GM23338 (cell line): ENCODE results near the gene CABLES1. TPM values are rescaled to one million over a fixed set of nuclear protein-coding genes. Genes with fewer than 3 reads are reported as not detected.

Experiments
- ATAC-seq: fragments of 200-7000 bp; cut with Tn5 transposase; 3 replicates; pipeline ENCODE4 v1.9.1; 2020
- DNase-seq: peaks from one replicate; pipeline ENCODE4 v3.0.0-alpha.2; 2015; ENCODE audit warnings: low spot score
- H2AFZ ChIP-seq: fragments of 200-600 bp; sonication (generic); 2 replicates; pipeline ENCODE4 v1.8.0; 2016; ENCODE audit warnings: antibody characterized with exemption, mild to moderate bottlenecking, moderate library complexity
- H3F3A ChIP-seq: fragments of 200-600 bp; sonication (generic); replicated peaks from 2 replicates; pipeline ENCODE4 v1.8.0; 2017; ENCODE audit warnings: antibody characterized with exemption, mixed run types, low read depth
- H3K27ac ChIP-seq: fragments of 200-600 bp; sonication (generic); 2 replicates; pipeline ENCODE4 v1.6.1; 2016; ENCODE audit warnings: low read depth
- H3K27me3 ChIP-seq: fragments of 200-600 bp; sonication (generic); 2 replicates; pipeline ENCODE4 v1.8.0; 2016; ENCODE audit warnings: mild to moderate bottlenecking, mixed run types, moderate library complexity; ENCODE audit not compliant: insufficient read depth
- H3K36me3 ChIP-seq: fragments of 200-600 bp; sonication (generic); 2 replicates; pipeline ENCODE4 v1.8.0; 2016; ENCODE audit warnings: mild to moderate bottlenecking; ENCODE audit not compliant: insufficient read depth
- H3K4me1 ChIP-seq: fragments of 200-600 bp; sonication (generic); 2 replicates; pipeline ENCODE4 v1.8.0; 2016; ENCODE audit warnings: mild to moderate bottlenecking, moderate library complexity; ENCODE audit not compliant: insufficient read depth
- H3K4me2 ChIP-seq: fragments of 200-600 bp; sonication (generic); 2 replicates; pipeline ENCODE4 v1.7.1; 2017; ENCODE audit warnings: mixed run types
- H3K4me3 ChIP-seq: fragments of 200-600 bp; sonication (generic); 2 replicates; pipeline ENCODE4 v1.6.1; 2016; ENCODE audit warnings: mixed run types
- H3K79me2 ChIP-seq: fragments of 200-600 bp; sonication (generic); replicated peaks from 2 replicates; pipeline ENCODE4 v1.8.0; 2017; ENCODE audit warnings: mild to moderate bottlenecking; ENCODE audit not compliant: insufficient read depth
- H3K9me2 ChIP-seq: fragments of 200-600 bp; sonication (generic); 2 replicates; pipeline ENCODE4 v1.8.0; 2017; ENCODE audit not compliant: insufficient read depth
- H4K20me1 ChIP-seq: fragments of 200-600 bp; sonication (generic); replicated peaks from 2 replicates; pipeline ENCODE4 v1.8.0; 2017; ENCODE audit warnings: mild to moderate bottlenecking; ENCODE audit not compliant: insufficient read depth
- H3K27ac Mint-ChIP-seq: 2 replicates; pipeline ENCODE4 v1.8.0; 2020; ENCODE audit warnings: inconsistent platforms, mild to moderate bottlenecking, moderate library complexity, mixed read lengths
- H3K27me3 Mint-ChIP-seq: 3 replicates; pipeline ENCODE4 v1.8.0; 2022; ENCODE audit warnings: low read depth, mild to moderate bottlenecking, moderate library complexity, mixed read lengths, inconsistent platforms; ENCODE audit not compliant: insufficient read depth, poor library complexity
- H3K36me3 Mint-ChIP-seq: 3 replicates; pipeline ENCODE4 v1.8.0; 2021; ENCODE audit warnings: low read depth, mild to moderate bottlenecking, inconsistent platforms, moderate library complexity, mixed read lengths
- H3K4me1 Mint-ChIP-seq: 3 replicates; pipeline ENCODE4 v1.8.0; 2020; ENCODE audit warnings: mild to moderate bottlenecking, inconsistent platforms, mixed read lengths
- H3K4me3 Mint-ChIP-seq: 3 replicates; pipeline ENCODE4 v1.8.0; 2021; ENCODE audit warnings: moderate library complexity, mild to moderate bottlenecking, inconsistent platforms, mixed read lengths
- H3K9me3 Mint-ChIP-seq: 3 replicates; pipeline ENCODE4 v1.8.0; 2020; ENCODE audit warnings: moderate library complexity, mild to moderate bottlenecking, inconsistent platforms, mixed read lengths
- CTCF ChIP-seq, 2 experiments: fragments of 200-600 bp in 1 of 2; sonication (generic) in 1 of 2; conservative IDR thresholded peaks; 2 replicates each; pipeline versions ENCODE4 v1.5.1 to v1.6.1; 2016 to 2017; ENCODE audit warnings: antibody characterized with exemption in 2 of 2, low read depth in 2 of 2, mild to moderate bottlenecking in 2 of 2, moderate library complexity in 1 of 2
- ETS1 ChIP-seq: IDR thresholded peaks from 2 replicates; pipeline ENCODE4 v1.6.1; 2016; ENCODE audit warnings: antibody characterized with exemption
- EZH2 ChIP-seq: fragments of 200-600 bp; sonication (generic); IDR thresholded peaks from one replicate; pipeline ENCODE4 v1.8.0; 2017; ENCODE audit warnings: antibody characterized with exemption, mild to moderate bottlenecking, low read depth; ENCODE audit not compliant: unreplicated experiment
- EZH2phosphoT487 ChIP-seq: fragments of 200-600 bp; sonication (generic); IDR thresholded peaks from one replicate; pipeline ENCODE4 v1.8.1; 2018; ENCODE audit warnings: antibody characterized with exemption; ENCODE audit not compliant: unreplicated experiment
- NANOG ChIP-seq: IDR thresholded peaks from 2 replicates; pipeline ENCODE4 v1.6.1; 2016; ENCODE audit warnings: antibody characterized with exemption, borderline replicate concordance
- POLR2AphosphoS5 ChIP-seq: IDR thresholded peaks from 2 replicates; pipeline ENCODE4 v1.6.1; 2016; ENCODE audit warnings: antibody characterized with exemption, low read depth
- STAT1 ChIP-seq: IDR thresholded peaks from one replicate; pipeline ENCODE4 v1.6.1; 2016; ENCODE audit warnings: antibody characterized with exemption; ENCODE audit not compliant: unreplicated experiment
- ZNF331 ChIP-seq: fragments of 250-450 bp; sonication (Bioruptor Pico); IDR thresholded peaks from 2 replicates; pipeline ENCODE4 v1.5.0; 2020; ENCODE audit warnings: low read depth, mild to moderate bottlenecking, moderate library complexity
- polyA plus RNA-seq: library from polyadenylated mRNA; unstranded; fragments of >200 nt; fragmentation: Nextera tagmentation; extraction: Ambion mirVana; gene quantifications from 2 replicates; pipeline ENCODE4 v1.2.1, GENCODE V29; 2016
- total RNA-seq: library from RNA; depleted of rRNA; stranded (reverse); fragments of >200 nt; shearing (Covaris generic); gene quantifications from 2 replicates; pipeline ENCODE4 v1.2.3, GENCODE V29; 2014
- TF ChIP-seq, protein P1 (sequence below): fragments of 250-450 bp; sonication (Bioruptor Pico); IDR thresholded peaks from 2 replicates; pipeline ENCODE4 v1.5.0; 2020; ENCODE audit warnings: mild to moderate bottlenecking, moderate library complexity

The CABLES1 gene
- total and polyA plus RNA-seq, 2 experiments from 2014 or later, result 2.6 to 12.4 TPM

DNA sequence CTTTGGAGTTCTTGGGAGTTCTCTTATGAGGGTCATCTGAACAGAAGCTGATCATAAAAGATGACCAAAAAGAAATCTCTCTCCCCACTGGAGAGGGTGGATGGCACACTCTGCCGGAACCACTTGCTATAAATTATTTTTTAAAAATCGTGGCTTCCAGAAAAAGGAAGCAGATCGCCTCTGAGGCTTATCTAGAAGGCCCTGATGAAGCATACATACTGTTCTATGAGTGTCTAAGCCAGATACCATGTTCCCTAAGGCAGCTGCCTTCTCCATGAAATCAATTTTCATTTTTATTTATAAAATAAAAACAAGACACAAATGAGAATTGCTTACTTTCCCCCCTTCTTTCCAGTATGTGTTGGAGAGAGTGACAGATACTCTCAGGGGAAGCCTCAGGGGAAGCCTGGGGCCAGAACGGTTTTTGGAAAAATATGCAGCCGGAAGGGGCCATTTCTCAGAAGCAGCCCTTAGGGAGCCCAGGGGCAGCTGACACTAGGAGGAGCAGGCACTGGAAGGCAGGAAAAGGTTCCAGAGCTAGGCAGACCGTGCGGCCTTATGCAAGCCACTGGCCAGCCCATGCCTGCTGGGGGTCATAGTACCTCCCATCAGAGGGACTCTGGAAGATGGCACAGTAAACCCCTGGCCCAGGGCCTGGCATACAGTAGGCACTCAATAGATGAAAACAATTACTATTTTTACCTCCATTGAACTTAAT, 130.6 kb downstream of the CABLES1 start:
- Histone ChIP-seq H2AFZ (no peak overlapping the region), H3K27ac (no peak overlapping the region), H3K36me3 (0 out of 2 replicates have a peak, but pooled peaks cover 6% of the 10 kb centered on the region), H3K27me3 (no peaks in the 10 kb centered on the region), H3K4me1 (peaks cover 18% of the 10 kb centered on the region), H3F3A (0 out of 2 replicates have a peak, but pooled peaks cover 1% of the 10 kb centered on the region), H3K4me2 (no peak overlapping the region), H3K9me2 (peaks cover 12% of the 10 kb centered on the region), H3K79me2 (no peaks in the 10 kb centered on the region), H4K20me1 (no peaks in the 10 kb centered on the region), H3K4me3 (no peak overlapping the region)
- Mint-ChIP-seq H3K27ac (no peak overlapping the region), H3K36me3 (peaks cover 33% of the 10 kb centered on the region), H3K4me3 (no peak overlapping the region), H3K27me3 (peaks cover 11% of the 10 kb centered on the region), H3K4me1 (peaks cover 22% of the 10 kb centered on the region), H3K9me3 (peaks cover 27% of the 10 kb centered on the region)
- TF ChIP-seq ETS1 (no peak), STAT1 (no peak), ZNF331 (CRISPR knock-in tag) (no peak), CTCF (conservative IDR thresholded peaks at IDR 0.05; ENCODE audit: low read depth in 2 of 2) (no peak), EZH2phosphoT487 (no peak), NANOG (no peak), POLR2AphosphoS5 (no peak), EZH2 (no peak)
- TF ChIP-seq, protein P1, sequence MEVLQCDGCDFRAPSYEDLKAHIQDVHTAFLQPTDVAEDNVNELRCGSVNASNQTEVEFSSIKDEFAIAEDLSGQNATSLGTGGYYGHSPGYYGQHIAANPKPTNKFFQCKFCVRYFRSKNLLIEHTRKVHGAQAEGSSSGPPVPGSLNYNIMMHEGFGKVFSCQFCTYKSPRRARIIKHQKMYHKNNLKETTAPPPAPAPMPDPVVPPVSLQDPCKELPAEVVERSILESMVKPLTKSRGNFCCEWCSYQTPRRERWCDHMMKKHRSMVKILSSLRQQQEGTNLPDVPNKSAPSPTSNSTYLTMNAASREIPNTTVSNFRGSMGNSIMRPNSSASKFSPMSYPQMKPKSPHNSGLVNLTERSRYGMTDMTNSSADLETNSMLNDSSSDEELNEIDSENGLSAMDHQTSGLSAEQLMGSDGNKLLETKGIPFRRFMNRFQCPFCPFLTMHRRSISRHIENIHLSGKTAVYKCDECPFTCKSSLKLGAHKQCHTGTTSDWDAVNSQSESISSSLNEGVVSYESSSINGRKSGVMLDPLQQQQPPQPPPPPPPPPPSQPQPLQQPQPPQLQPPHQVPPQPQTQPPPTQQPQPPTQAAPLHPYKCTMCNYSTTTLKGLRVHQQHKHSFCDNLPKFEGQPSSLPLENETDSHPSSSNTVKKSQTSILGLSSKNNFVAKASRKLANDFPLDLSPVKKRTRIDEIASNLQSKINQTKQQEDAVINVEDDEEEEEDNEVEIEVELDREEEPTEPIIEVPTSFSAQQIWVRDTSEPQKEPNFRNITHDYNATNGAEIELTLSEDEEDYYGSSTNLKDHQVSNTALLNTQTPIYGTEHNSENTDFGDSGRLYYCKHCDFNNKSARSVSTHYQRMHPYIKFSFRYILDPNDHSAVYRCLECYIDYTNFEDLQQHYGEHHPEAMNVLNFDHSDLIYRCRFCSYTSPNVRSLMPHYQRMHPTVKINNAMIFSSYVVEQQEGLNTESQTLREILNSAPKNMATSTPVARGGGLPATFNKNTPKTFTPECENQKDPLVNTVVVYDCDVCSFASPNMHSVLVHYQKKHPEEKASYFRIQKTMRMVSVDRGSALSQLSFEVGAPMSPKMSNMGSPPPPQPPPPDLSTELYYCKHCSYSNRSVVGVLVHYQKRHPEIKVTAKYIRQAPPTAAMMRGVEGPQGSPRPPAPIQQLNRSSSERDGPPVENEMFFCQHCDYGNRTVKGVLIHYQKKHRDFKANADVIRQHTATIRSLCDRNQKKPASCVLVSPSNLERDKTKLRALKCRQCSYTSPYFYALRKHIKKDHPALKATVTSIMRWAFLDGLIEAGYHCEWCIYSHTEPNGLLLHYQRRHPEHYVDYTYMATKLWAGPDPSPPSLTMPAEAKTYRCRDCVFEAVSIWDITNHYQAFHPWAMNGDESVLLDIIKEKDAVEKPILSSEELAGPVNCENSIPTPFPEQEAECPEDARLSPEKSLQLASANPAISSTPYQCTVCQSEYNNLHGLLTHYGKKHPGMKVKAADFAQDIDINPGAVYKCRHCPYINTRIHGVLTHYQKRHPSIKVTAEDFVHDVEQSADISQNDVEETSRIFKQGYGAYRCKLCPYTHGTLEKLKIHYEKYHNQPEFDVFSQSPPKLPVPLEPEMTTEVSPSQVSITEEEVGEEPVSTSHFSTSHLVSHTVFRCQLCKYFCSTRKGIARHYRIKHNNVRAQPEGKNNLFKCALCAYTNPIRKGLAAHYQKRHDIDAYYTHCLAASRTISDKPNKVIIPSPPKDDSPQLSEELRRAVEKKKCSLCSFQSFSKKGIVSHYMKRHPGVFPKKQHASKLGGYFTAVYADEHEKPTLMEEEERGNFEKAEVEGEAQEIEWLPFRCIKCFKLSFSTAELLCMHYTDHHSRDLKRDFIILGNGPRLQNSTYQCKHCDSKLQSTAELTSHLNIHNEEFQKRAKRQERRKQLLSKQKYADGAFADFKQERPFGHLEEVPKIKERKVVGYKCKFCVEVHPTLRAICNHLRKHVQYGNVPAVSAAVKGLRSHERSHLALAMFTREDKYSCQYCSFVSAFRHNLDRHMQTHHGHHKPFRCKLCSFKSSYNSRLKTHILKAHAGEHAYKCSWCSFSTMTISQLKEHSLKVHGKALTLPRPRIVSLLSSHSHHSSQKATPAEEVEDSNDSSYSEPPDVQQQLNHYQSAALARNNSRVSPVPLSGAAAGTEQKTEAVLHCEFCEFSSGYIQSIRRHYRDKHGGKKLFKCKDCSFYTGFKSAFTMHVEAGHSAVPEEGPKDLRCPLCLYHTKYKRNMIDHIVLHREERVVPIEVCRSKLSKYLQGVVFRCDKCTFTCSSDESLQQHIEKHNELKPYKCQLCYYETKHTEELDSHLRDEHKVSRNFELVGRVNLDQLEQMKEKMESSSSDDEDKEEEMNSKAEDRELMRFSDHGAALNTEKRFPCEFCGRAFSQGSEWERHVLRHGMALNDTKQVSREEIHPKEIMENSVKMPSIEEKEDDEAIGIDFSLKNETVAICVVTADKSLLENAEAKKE (CRISPR knock-in tag), result no peak
- ATAC-seq (peak; percentile 28; the same call in 2 of the 3 replicates), DNase-seq (no peak)
